HepG2 (cell line): Measurements from ENCODE around the gene CD19. TPM values are rescaled to one million over a fixed set of nuclear protein-coding genes. Genes with fewer than 3 reads are reported as not detected.
A peak's percentile ranks its signal among the peaks of the same experiment; 100 is the strongest.

Experiments used
- GATAD2A ChIP-seq: IDR thresholded peaks from 2 replicates; pipeline ENCODE4 v1.6.1; 2016
- HINFP ChIP-seq: sonication (generic); formaldehyde crosslinking; IDR thresholded peaks from 2 replicates; pipeline ENCODE4 v1.4.0; 2020; ENCODE audit warnings: low read depth, mild to moderate bottlenecking, missing genetic modification reagents
- MIER2 ChIP-seq: IDR thresholded peaks from 2 replicates; pipeline ENCODE4 v1.6.1; 2016; ENCODE audit warnings: missing biosample characterization, missing genetic modification reagents
- SIX1 ChIP-seq: sonication (generic); formaldehyde crosslinking; IDR thresholded peaks from 2 replicates; pipeline ENCODE4 v1.4.0; 2020; ENCODE audit warnings: missing genetic modification reagents, borderline replicate concordance
- ZFP36 ChIP-seq: fragments of 150-350 bp; IDR thresholded peaks from 2 replicates; pipeline ENCODE4 v1.6.1; 2018; ENCODE audit warnings: borderline replicate concordance, low read length, low read depth; ENCODE audit not compliant: partially characterized antibody
- ZMYM4 ChIP-seq: sonication (generic); formaldehyde crosslinking; IDR thresholded peaks from 2 replicates; pipeline ENCODE4 v1.8.1; 2023; ENCODE audit warnings: mild to moderate bottlenecking, missing genetic modification reagents
- ZNF17 ChIP-seq: sonication (generic); formaldehyde crosslinking; IDR thresholded peaks from 2 replicates; pipeline ENCODE4 v1.5.0; 2020; ENCODE audit warnings: mild to moderate bottlenecking, missing genetic modification reagents
- ZNF597 ChIP-seq: sonication (generic); formaldehyde crosslinking; IDR thresholded peaks from 2 replicates; pipeline ENCODE4 v1.5.0; 2020; ENCODE audit warnings: missing genetic modification reagents
- ZNF646 ChIP-seq: sonication (generic); formaldehyde crosslinking; IDR thresholded peaks from 2 replicates; pipeline ENCODE4 v1.9.0; 2021; ENCODE audit warnings: mild to moderate bottlenecking, missing genetic modification reagents
- polyA plus RNA-seq, 8 experiments: library from polyadenylated mRNA; depleted of rRNA in 3 of 8; stranded (reverse) in 7 of 8; unstranded in 1 of 8; fragments of >200 nt; fragmentation: Illumina TruSeq in 4 of 8; extraction: Trizol in 4 of 8; gene quantifications; 2 replicates each; pipeline versions ENCODE4 v1.2.1 to v1.2.3, GENCODE V29; 2011 to 2016; ENCODE audit warnings: low read depth in 4 of 8, missing spikeins in 1 of 8, mixed read lengths in 1 of 8; ENCODE audit not compliant: insufficient read depth in 1 of 8
- total RNA-seq, 5 experiments: library from RNA; depleted of rRNA; stranded (reverse); fragments of >200 nt; fragmentation: Illumina TruSeq; extraction: Trizol; gene quantifications; 2 replicates each; pipeline ENCODE4 v1.2.3, GENCODE V29; 2016; ENCODE audit warnings: low read depth in 1 of 5
- TF ChIP-seq, protein P1 (sequence below): sonication (generic); formaldehyde crosslinking; IDR thresholded peaks from 2 replicates; pipeline ENCODE4 v1.8.1; 2023; ENCODE audit warnings: mild to moderate bottlenecking, inconsistent platforms, moderate library complexity, missing genetic modification reagents, borderline replicate concordance
- TF ChIP-seq, protein P2 (sequence below): sonication (generic); formaldehyde crosslinking; IDR thresholded peaks from 2 replicates; pipeline ENCODE4 v1.9.0; 2021; ENCODE audit warnings: missing genetic modification reagents, borderline replicate concordance
- TF ChIP-seq, protein P3 (sequence below): sonication (generic); formaldehyde crosslinking; IDR thresholded peaks from 2 replicates; pipeline ENCODE4 v1.4.0; 2020; ENCODE audit warnings: missing genetic modification reagents, borderline replicate concordance

The CD19 gene
- total and polyA plus RNA-seq, 2 of the 13 experiments (the other 11 are each of a cell fraction or from before 2014, with no cell fraction given) = 0.55 to 1.1 TPM

GRCh38 chr16:28924762-28925385, 6.9 kb upstream of the CD19 start, which contains the start of gene RABEP2 (continued):
- TF ChIP-seq HINFP (CRISPR knock-in tag) (no peak), ZFP36 (no peak), SIX1 (CRISPR knock-in tag) (no peak), ZNF597 (CRISPR knock-in tag) (no peak), ZNF17 (CRISPR knock-in tag) (no peak), ZMYM4 (CRISPR knock-in tag) (peak; percentile 69), ZNF646 (CRISPR knock-in tag) (no peak), GATAD2A (CRISPR knock-in tag) (no peak), MIER2 (CRISPR knock-in tag) (no peak)
- TF ChIP-seq, protein P1, sequence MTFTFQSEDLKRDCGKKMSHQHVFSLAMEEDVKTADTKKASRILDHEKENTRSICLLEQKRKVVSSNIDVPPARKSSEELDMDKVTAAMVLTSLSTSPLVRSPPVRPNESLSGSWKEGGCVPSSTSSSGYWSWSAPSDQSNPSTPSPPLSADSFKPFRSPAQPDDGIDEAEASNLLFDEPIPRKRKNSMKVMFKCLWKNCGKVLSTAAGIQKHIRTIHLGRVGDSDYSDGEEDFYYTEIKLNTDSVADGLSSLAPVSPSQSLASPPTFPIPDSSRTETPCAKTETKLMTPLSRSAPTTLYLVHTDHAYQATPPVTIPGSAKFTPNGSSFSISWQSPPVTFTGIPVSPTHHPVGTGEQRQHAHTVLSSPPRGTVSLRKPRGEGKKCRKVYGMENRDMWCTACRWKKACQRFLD (CRISPR knock-in tag) = 0 out of 2 replicates have a peak, but pooled peaks have one; percentile 52
- TF ChIP-seq, protein P2, sequence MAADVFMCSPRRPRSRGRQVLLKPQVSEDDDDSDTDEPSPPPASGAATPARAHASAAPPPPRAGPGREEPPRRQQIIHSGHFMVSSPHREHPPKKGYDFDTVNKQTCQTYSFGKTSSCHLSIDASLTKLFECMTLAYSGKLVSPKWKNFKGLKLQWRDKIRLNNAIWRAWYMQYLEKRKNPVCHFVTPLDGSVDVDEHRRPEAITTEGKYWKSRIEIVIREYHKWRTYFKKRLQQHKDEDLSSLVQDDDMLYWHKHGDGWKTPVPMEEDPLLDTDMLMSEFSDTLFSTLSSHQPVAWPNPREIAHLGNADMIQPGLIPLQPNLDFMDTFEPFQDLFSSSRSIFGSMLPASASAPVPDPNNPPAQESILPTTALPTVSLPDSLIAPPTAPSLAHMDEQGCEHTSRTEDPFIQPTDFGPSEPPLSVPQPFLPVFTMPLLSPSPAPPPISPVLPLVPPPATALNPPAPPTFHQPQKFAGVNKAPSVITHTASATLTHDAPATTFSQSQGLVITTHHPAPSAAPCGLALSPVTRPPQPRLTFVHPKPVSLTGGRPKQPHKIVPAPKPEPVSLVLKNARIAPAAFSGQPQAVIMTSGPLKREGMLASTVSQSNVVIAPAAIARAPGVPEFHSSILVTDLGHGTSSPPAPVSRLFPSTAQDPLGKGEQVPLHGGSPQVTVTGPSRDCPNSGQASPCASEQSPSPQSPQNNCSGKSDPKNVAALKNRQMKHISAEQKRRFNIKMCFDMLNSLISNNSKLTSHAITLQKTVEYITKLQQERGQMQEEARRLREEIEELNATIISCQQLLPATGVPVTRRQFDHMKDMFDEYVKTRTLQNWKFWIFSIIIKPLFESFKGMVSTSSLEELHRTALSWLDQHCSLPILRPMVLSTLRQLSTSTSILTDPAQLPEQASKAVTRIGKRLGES (CRISPR knock-in tag) = no peak
- TF ChIP-seq, protein P3, sequence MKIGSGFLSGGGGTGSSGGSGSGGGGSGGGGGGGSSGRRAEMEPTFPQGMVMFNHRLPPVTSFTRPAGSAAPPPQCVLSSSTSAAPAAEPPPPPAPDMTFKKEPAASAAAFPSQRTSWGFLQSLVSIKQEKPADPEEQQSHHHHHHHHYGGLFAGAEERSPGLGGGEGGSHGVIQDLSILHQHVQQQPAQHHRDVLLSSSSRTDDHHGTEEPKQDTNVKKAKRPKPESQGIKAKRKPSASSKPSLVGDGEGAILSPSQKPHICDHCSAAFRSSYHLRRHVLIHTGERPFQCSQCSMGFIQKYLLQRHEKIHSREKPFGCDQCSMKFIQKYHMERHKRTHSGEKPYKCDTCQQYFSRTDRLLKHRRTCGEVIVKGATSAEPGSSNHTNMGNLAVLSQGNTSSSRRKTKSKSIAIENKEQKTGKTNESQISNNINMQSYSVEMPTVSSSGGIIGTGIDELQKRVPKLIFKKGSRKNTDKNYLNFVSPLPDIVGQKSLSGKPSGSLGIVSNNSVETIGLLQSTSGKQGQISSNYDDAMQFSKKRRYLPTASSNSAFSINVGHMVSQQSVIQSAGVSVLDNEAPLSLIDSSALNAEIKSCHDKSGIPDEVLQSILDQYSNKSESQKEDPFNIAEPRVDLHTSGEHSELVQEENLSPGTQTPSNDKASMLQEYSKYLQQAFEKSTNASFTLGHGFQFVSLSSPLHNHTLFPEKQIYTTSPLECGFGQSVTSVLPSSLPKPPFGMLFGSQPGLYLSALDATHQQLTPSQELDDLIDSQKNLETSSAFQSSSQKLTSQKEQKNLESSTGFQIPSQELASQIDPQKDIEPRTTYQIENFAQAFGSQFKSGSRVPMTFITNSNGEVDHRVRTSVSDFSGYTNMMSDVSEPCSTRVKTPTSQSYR (CRISPR knock-in tag) = peak; percentile 72; the same call in 1 of the 2 replicates
